Fibroblast of mammary gland (primary cell): Measurements from ENCODE around the gene CADPS2.

Source experiments
- DNase-seq: peaks from one replicate; pipeline ENCODE4 v3.0.0-alpha.2; 2010; ENCODE audit warnings: low read depth
- H3K4me3 ChIP-seq: 2 replicates; pipeline ENCODE4 v1.5.1; 2011; ENCODE audit warnings: low read depth, mild to moderate bottlenecking, low read length, moderate library complexity; ENCODE audit not compliant: control insufficient read depth
- CTCF ChIP-seq: conservative IDR thresholded peaks from 2 replicates; pipeline ENCODE4 v1.5.1; 2011; ENCODE audit warnings: low read depth, low read length, inconsistent platforms; ENCODE audit not compliant: control insufficient read depth, insufficient read depth

The CADPS2 gene

GRCh38 chr7:122517576-122517975, 368.7 kb downstream of the CADPS2 start:
- H3K4me3 ChIP-seq, result no peak overlapping the region
- TF ChIP-seq CTCF, result no peak
- no peak for DNase-seq

DNA sequence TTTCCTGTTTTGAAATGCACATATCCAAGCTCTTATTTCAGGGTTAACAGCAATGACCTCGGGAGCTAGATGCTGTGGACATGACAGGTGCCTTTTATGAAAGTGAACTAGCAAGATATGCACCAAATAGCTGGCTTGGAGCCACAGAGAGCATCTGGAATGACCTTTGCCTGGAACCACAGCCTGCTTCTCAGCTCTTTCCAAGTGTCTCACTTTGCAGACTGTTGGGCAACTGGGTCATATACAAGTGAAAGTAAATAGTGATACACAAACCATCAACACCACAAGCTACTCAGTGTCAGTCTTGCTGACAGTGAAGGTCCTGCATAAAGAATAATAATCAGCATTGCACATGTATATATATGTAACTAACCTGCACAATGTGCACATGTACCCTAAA, 370.9 kb downstream of the CADPS2 start:
- no peak for TF ChIP-seq CTCF
- no peak overlapping the region for H3K4me3 ChIP-seq
- DNase-seq, result no peak

DNA sequence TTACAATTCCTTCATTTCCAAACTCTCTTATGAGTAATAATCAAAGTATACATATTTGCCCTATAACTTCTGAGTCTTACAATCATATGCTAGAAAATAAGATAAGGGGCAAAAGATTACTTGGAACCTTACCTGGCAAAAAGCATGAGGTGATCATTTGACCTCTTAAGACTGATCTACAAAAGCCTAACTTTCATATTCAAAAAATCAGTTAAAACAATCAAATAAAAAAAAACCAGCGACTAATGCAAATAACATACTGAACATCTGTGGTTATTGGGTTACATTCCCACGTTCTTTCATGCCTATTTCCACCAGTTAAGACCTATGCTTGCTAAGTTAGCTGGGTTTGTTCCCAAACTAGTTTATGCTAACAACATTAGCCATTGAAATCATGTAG, 375.0 kb downstream of the CADPS2 start:
- H3K4me3 ChIP-seq, result no peak overlapping the region
- DNase-seq, result no peak
- TF ChIP-seq CTCF, result no peak

GRCh38 chr7:122507591-122507990, 378.7 kb downstream of the CADPS2 start:
- DNase-seq, result no peak
- no peak for TF ChIP-seq CTCF
- no peak overlapping the region for H3K4me3 ChIP-seq

GRCh38 chr7:122492007-122492406, 394.3 kb downstream of the CADPS2 start:
- no peak for TF ChIP-seq CTCF
- no peak for DNase-seq
- H3K4me3 ChIP-seq, result no peak overlapping the region

- DNase-seq, result no peak
- no peak for TF ChIP-seq CTCF
- H3K4me3 ChIP-seq, result no peak overlapping the region
Observed at GRCh38 chr7:122488241-122488640, 398.0 kb downstream of the CADPS2 start.

- no peak for TF ChIP-seq CTCF
- H3K4me3 ChIP-seq, result no peak overlapping the region
- DNase-seq, result peak; percentile 25
Observed at GRCh38 chr7:122487131-122487530, 399.1 kb downstream of the CADPS2 start.
